Measurements from ENCODE around the gene ABT1. TPM values are rescaled to one million over a fixed set of nuclear protein-coding genes. Genes with fewer than 3 reads are reported as not detected.

The ABT1 gene
- total RNA-seq, 2 donors from 2014 or later: 19.7 to 22.6 TPM

DNA sequence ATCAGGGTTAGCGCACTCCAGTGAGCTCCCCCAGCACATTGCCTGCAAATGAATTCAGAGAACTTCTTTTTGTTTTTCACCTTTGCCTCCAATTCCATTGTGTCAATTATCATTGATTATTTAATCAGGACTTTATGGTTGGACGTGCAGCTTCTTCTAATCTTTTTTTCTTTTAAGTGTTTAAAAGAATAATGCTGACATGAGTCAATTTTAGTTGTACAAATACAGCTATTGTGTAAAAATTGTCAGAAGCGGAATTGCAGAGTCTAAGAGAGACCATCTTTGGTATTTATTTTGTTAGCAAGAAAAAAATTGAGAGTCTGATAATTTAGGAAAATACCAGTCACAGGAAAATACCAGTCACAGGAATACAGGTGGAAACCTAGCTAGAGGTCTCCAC, 5.5 kb downstream of the ABT1 start:
- Mint-ChIP-seq H3K36me3 (ENCODE audit: low read depth) (peaks cover 15% of the 10 kb centered on the region), H3K4me1 (peaks cover 7% of the 10 kb centered on the region), H3K27ac (no peak overlapping the region), H3K4me3 (no peak overlapping the region), H3K9me3 (no peaks in the 10 kb centered on the region), H3K27me3 (ENCODE audit: insufficient read depth) (peaks cover 18% of the 10 kb centered on the region)
- H3K27me3 ChIP-seq (ENCODE audit: control insufficient read depth, insufficient read depth, low read length, poor library complexity, severe bottlenecking): peaks cover 33% of the 10 kb centered on the region
- no peaks in the 10 kb centered on the region for H3K9me3 ChIP-seq (ENCODE audit: control insufficient read depth, low read length)
- H3K4me3 ChIP-seq (ENCODE audit: low read length): no peak overlapping the region
- H3K4me1 ChIP-seq (ENCODE audit: control insufficient read depth, insufficient read depth, low read length): no peaks in the 10 kb centered on the region
- peaks cover 14% of the 10 kb centered on the region for H3K36me3 ChIP-seq (ENCODE audit: control insufficient read depth, insufficient read depth, low read length)
- DNase-seq: no peak
- 91 to 100% methylated on average over 3 of the region's 3 CpGs for WGBS, 2 experiments (ENCODE audit: insufficient coverage in 1 of 2, insufficient read length in 1 of 2)
- no peak for TF ChIP-seq CTCF (conservative IDR thresholded peaks at IDR 0.05)
- no peak overlapping the region for H3K27ac ChIP-seq (ENCODE audit: low read depth, low read length)
- no peak overlapping the region for H3K9ac ChIP-seq (ENCODE audit: extremely low read depth, low read length, poor library complexity, severe bottlenecking)

DNA sequence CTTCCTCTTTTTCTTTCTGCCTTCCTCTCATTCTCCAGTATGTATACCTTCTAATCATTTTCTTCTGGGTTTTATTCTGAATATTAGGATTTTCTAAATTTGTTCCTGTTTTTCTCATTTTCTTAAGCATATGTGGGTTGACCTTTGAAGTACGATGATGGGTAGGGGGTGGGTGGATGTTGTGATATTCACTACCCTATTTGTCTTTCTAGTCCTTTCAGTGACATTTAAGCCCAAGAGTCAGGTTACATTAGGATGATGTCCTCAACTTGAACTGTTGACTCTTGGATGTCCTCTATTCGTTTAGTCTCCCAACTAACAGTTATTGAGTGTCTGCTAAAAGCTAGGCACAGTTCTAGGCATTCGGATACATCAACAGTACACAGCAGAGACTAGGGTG, 7.3 kb downstream of the ABT1 start:
- Mint-ChIP-seq H3K4me3 (no peak overlapping the region), H3K4me1 (no peaks in the 10 kb centered on the region), H3K27ac (no peak overlapping the region), H3K36me3 (ENCODE audit: low read depth) (peaks cover 8% of the 10 kb centered on the region), H3K27me3 (ENCODE audit: insufficient read depth) (peaks cover 28% of the 10 kb centered on the region), H3K9me3 (no peaks in the 10 kb centered on the region)
- no peak for DNase-seq
- Histone ChIP-seq H3K4me1 (ENCODE audit: control insufficient read depth, insufficient read depth, low read length) (no peaks in the 10 kb centered on the region), H3K27me3 (ENCODE audit: control insufficient read depth, insufficient read depth, low read length, poor library complexity, severe bottlenecking) (peaks cover 49% of the 10 kb centered on the region), H3K27ac (ENCODE audit: low read depth, low read length) (no peak overlapping the region), H3K36me3 (ENCODE audit: control insufficient read depth, insufficient read depth, low read length) (peaks cover 6% of the 10 kb centered on the region), H3K9me3 (ENCODE audit: control insufficient read depth, low read length) (no peaks in the 10 kb centered on the region), H3K9ac (ENCODE audit: extremely low read depth, low read length, poor library complexity, severe bottlenecking) (no peak overlapping the region), H3K4me3 (ENCODE audit: low read length) (no peak overlapping the region)
- 57 to 80% methylated on average over 1 to 3 of the region's 3 CpGs for WGBS, 2 experiments (ENCODE audit: insufficient coverage in 1 of 2, insufficient read length in 1 of 2)
- TF ChIP-seq CTCF (conservative IDR thresholded peaks at IDR 0.05): no peak

- Histone ChIP-seq H3K9me3 (ENCODE audit: control insufficient read depth, low read length) (no peaks in the 10 kb centered on the region), H3K4me3 (ENCODE audit: low read length) (no peak overlapping the region)
- H3K4me3 Mint-ChIP-seq: no peak overlapping the region
Measured at GRCh38 chr6:26604797-26605196, 8.0 kb downstream of the ABT1 start.

More at GRCh38 chr6:26604797-26605196, 8.0 kb downstream of the ABT1 start:
- no peak overlapping the region for H3K27ac Mint-ChIP-seq
- 68% methylated on average over 3 of the region's 3 CpGs; no CpG with 5 or more reads in 1 of the 2 experiments for WGBS, 2 experiments (ENCODE audit: insufficient coverage in 1 of 2, insufficient read length in 1 of 2)
- Histone ChIP-seq H3K9ac (ENCODE audit: extremely low read depth, low read length, poor library complexity, severe bottlenecking) (no peak overlapping the region), H3K36me3 (ENCODE audit: control insufficient read depth, insufficient read depth, low read length) (no peaks in the 10 kb centered on the region), H3K27ac (ENCODE audit: low read depth, low read length) (no peak overlapping the region), H3K27me3 (ENCODE audit: control insufficient read depth, insufficient read depth, low read length, poor library complexity, severe bottlenecking) (peaks cover 56% of the 10 kb centered on the region), H3K4me1 (ENCODE audit: control insufficient read depth, insufficient read depth, low read length) (no peaks in the 10 kb centered on the region)
- no peaks in the 10 kb centered on the region for H3K4me1 Mint-ChIP-seq
- no peak for DNase-seq
- TF ChIP-seq CTCF (conservative IDR thresholded peaks at IDR 0.05): no peak
- H3K27me3 Mint-ChIP-seq (ENCODE audit: insufficient read depth): peaks cover 35% of the 10 kb centered on the region
- peaks cover under 1% of the 10 kb centered on the region for H3K36me3 Mint-ChIP-seq (ENCODE audit: low read depth)
- no peaks in the 10 kb centered on the region for H3K9me3 Mint-ChIP-seq

Data from endodermal cell (in vitro differentiated cells).